Skin epidermis (tissue), 12 donors: Measurements from ENCODE around the gene C2CD2.

Experiments used
- H3K27ac ChIP-seq, 21 experiments: fragments of 200-600 bp; sonication (generic) in 11 of 21; one replicate each; pipeline ENCODE4 v1.5.0; 2020; ENCODE audit warnings: mild to moderate bottlenecking in 3 of 21, inconsistent platforms in 2 of 21, moderate library complexity in 2 of 21
- H3K4me3 ChIP-seq, 7 experiments: fragments of 200-600 bp; sonication (generic) in 2 of 7; one replicate each; pipeline ENCODE4 v1.5.0; 2020; ENCODE audit warnings: inconsistent platforms in 2 of 7, mild to moderate bottlenecking in 2 of 7, moderate library complexity in 1 of 7

Gene C2CD2

GRCh38 chr21:41919666-41920398, 34.0 kb downstream of the C2CD2 start:
- no peak overlapping the region for H3K4me3 ChIP-seq
- no peak overlapping the region for H3K27ac ChIP-seq

- Histone ChIP-seq H3K4me3 (no peak overlapping the region), H3K27ac (no peak overlapping the region)
These were observed 35.1 kb downstream of the C2CD2 start for GRCh38 chr21:41918561-41919358.

DNA sequence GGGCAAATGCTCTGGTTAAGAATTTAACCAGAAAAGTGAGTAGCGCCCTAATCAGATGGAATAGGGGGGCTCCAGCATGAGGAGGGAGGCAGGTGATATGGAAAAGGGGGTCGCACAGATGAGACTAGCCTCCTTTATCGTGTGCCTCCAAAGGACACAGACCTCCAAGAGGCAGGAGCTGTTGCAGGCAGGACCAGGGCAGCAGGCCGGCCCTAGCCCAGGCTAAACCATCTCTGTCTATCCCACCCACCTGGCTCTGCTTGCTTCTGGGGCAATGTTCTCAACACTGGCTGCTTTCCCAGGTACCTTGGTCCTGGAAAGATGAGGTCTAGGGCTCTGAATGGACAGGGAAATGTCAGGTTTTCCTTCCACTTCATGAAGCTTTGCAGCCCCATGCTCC, 36.3 kb downstream of the C2CD2 start:
- H3K27ac ChIP-seq: no peak overlapping the region
- no peak overlapping the region for H3K4me3 ChIP-seq

GRCh38 chr21:41916888-41917433, 36.9 kb downstream of the C2CD2 start:
- no peak overlapping the region for H3K4me3 ChIP-seq
- no peak overlapping the region for H3K27ac ChIP-seq

DNA sequence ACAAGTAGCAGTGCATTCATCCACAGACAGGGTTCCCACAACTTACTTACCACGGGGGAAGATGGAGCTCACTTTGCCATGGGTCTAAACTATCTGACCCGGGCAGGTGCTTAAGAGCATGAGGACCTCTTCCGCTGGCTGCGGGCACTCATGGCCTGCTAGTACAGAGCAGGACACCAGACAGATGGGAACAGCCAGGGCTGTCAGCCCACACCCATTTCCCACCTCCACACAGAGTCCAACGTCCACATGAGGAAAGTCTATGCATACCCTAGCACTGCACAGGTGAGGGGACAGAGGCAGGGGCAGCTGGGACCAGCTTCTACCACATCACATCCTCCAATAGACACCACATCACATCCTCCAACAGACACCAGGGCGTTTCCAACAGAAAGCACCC, 38.9 kb downstream of the C2CD2 start:
- Histone ChIP-seq H3K4me3 (no peak overlapping the region), H3K27ac (no peak overlapping the region)

DNA sequence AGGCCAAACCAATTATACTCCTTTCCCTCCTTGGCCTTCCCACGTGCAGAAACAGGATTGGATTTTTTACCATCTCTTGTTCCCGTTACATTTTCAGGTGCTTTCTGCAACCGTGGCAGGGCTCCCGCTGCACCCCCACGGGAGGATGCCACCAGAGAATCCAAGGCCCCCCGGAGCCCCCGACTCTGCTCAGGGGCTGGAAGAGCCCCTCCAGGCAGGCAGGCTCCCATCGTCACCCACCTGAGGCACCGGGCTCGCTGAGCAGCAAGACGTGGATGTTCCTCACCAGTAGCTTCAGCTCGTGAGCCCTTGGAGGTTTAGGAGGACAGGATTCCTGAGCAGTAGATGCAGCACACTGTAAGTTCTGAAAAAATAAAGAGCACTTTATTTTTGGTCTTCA, 39.5 kb downstream of the C2CD2 start:
- no peak overlapping the region for H3K27ac ChIP-seq
- no peak overlapping the region for H3K4me3 ChIP-seq

- Histone ChIP-seq H3K27ac (no peak overlapping the region), H3K4me3 (no peak overlapping the region)
These were observed 40.6 kb downstream of the C2CD2 start for GRCh38 chr21:41913230-41913629.

- no peak overlapping the region for H3K27ac ChIP-seq
- no peak overlapping the region for H3K4me3 ChIP-seq
These were observed 45.0 kb downstream of the C2CD2 start for GRCh38 chr21:41908829-41909228.

DNA sequence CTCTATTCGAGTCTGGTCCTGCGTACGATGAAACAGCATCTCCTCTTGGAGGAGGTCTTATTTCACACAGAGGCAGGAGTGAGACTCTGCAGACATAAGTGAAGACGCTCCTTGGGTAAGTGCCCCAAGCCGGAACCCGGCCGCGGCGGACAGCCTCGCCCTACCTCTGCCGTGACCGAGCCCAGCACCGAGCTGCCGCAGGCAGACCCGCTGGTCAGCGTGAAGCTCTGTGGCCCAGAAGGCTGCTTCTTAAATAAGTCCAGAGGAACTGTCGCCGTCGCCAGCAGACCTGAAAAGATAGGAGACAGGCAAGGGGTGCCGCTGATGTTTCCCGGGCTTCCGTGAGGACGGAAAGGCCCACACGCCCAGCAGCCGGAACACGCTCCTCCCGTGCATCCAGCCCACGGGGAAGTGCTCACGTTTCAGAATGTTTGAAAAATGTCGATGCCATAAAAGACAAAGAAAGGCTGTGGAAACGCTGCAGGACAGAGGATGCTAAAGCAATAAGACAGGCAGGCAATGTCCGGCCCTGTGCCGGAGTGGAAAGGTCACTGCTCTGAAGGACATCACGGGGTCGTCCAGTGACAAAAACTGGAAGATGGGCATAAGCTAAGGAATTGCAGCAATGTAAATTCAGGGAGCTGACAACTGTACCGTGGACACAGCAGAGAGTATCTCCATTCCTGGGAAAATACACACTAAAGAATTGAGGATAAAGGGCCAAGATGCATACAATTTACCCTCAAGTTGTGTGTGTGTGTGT, 46.1 kb downstream of the C2CD2 start:
- H3K27ac ChIP-seq: no peak overlapping the region

GRCh38 chr21:41906770-41907169, 47.0 kb downstream of the C2CD2 start:
- no peak overlapping the region for H3K27ac ChIP-seq
- H3K4me3 ChIP-seq: no peak overlapping the region

More for the DNA sequence above, 46.1 kb downstream of the C2CD2 start:
- no peak overlapping the region for H3K4me3 ChIP-seq

DNA sequence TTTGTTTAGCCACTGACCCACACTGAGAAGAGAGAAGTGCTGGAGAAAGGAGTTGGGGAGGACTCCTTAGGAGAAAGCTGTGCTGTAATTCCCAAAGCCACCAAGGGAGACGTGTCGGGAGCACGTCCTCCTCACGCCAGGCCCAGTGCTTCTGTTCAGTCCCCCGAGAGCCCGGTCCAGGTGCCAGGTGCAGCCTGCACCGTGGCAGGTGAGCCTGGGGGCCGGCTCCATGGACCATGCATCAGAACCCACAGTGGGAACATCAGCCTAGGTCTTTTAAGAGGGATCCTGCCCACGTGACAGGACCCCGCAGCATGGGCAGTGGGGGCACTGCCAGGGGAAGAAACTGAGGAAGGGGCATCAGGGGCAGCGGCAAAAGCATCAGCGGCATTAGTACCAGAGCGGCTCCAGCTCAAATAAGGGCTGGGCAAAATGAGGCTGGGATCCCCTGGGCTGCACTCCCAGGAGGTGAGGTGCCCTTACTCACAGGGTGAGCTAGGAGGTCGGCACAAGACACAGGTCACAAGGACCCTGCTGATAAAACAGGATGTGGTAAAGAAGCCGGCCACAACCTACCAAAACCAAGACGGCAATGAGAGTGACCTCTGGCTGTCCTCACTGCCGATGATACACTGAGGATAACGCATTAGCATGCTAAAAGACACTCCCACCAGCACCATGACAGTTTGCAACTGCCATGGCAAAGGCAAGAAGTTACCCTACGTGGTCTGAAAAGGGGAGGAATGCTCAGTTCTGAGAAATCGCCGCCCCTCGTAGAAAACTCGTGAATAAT, 50.1 kb downstream of the C2CD2 start:
- H3K4me3 ChIP-seq: no peak overlapping the region
- no peak overlapping the region for H3K27ac ChIP-seq

- Histone ChIP-seq H3K27ac (no peak overlapping the region), H3K4me3 (no peak overlapping the region)
These were observed 50.9 kb downstream of the C2CD2 start for GRCh38 chr21:41902946-41903345.

- Histone ChIP-seq H3K27ac (no peak overlapping the region), H3K4me3 (no peak overlapping the region)
These were observed 52.0 kb downstream of the C2CD2 start for GRCh38 chr21:41901782-41902181.

GRCh38 chr21:41901099-41901498, 52.7 kb downstream of the C2CD2 start:
- no peak overlapping the region for H3K27ac ChIP-seq
- H3K4me3 ChIP-seq: no peak overlapping the region

- Histone ChIP-seq H3K4me3 (no peak overlapping the region), H3K27ac (no peak overlapping the region)
These were observed 53.4 kb downstream of the C2CD2 start for GRCh38 chr21:41900401-41900800.

GRCh38 chr21:41899426-41900202, 54.2 kb downstream of the C2CD2 start:
- no peak overlapping the region for H3K4me3 ChIP-seq
- peak overlapping the region in 1 of 21 experiments; percentile 53 for H3K27ac ChIP-seq

- H3K27ac ChIP-seq: peak overlapping the region in 1 of 21 experiments; percentile 0
- no peak overlapping the region for H3K4me3 ChIP-seq
These were observed 54.8 kb downstream of the C2CD2 start for GRCh38 chr21:41898998-41899397.

DNA sequence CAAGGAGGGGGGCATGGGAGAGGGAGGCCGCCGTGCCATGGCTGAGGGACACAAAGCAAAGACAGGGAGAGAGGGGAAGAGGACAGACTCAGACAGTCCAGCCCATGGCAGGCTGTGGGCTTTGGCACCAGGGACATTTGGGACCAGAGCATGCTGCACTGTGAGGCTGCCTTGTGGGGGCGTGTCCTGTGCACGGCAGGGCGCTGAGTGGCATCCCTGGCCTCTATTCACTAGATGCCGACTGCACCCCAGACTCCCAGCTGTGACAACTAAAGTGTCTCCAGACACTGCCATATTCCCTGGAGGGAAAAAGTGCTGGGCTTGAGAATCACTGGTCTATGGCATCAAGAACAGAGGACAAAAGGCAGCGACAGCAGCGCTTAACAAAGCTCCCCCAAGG, 56.1 kb downstream of the C2CD2 start:
- Histone ChIP-seq H3K27ac (no peak overlapping the region), H3K4me3 (no peak overlapping the region)
